B cell (primary cell): ENCODE data around the gene TOX2. TPM values are rescaled to one million over a fixed set of nuclear protein-coding genes. Genes with fewer than 3 reads are reported as not detected.

Experiments used
- ATAC-seq: fragments of 200-7000 bp; cut with Tn5 transposase; one replicate; pipeline ENCODE4 v1.10.0; 2021; ENCODE audit warnings: low read depth, mild to moderate bottlenecking, moderate number of reproducible peaks, moderate library complexity
- CTCF ChIA-PET: fragments of 350-600 bp; sonication (Branson Sonifier 250); formaldehyde crosslinking; loops from one replicate; lab custom pipeline; 2021; ENCODE audit warnings: antibody characterized with exemption, inconsistent platforms; lab: Charles Lee
- POLR2A ChIA-PET: fragments of 350-600 bp; sonication (Branson Sonifier 250); formaldehyde crosslinking; loops from one replicate; lab custom pipeline; 2021; ENCODE audit warnings: antibody characterized with exemption; lab: Charles Lee
- DNase-seq: peaks from one replicate; pipeline ENCODE4 v3.0.0; 2013
- H2AFZ ChIP-seq: 2 replicates; pipeline ENCODE4 v1.6.1; 2012; ENCODE audit warnings: mild to moderate bottlenecking, low read depth, low read length; ENCODE audit not compliant: insufficient read depth, poor library complexity, severe bottlenecking
- H3K27ac ChIP-seq, 2 donors: 1 replicate in 1 of 2; 2 replicates in 1 of 2; pipeline ENCODE4 v1.5.1; 2012 to 2013; ENCODE audit warnings: low read length in 2 of 2, mild to moderate bottlenecking in 2 of 2, moderate library complexity in 1 of 2
- H3K27me3 ChIP-seq, 4 experiments: fragments of 200-600 bp in 1 of 4; sonication (generic) in 1 of 4; replicated peaks in 1 of 4; 1 replicate in 2 of 4; 2 replicates in 2 of 4; pipeline versions ENCODE4 v1.6.1 to v1.7.0; 2013 to 2016; ENCODE audit warnings: low read length in 3 of 4, mild to moderate bottlenecking in 2 of 4, mixed read lengths in 1 of 4, moderate library complexity in 1 of 4; ENCODE audit not compliant: insufficient read depth in 4 of 4, control insufficient read depth in 3 of 4; ENCODE audit errors: control extremely low read depth in 1 of 4
- H3K36me3 ChIP-seq, 2 experiments: replicated peaks in 1 of 2; 1 replicate in 1 of 2; 2 replicates in 1 of 2; pipeline versions ENCODE4 v1.6.1 to v1.7.1; 2013; ENCODE audit warnings: low read length in 1 of 2; ENCODE audit not compliant: insufficient read depth in 2 of 2, control insufficient read depth in 1 of 2; ENCODE audit errors: control extremely low read depth in 1 of 2, extremely low read depth in 1 of 2
- H3K4me1 ChIP-seq, 2 donors: fragments of 200-600 bp in 1 of 2; sonication (generic) in 1 of 2; 1 replicate in 1 of 2; 2 replicates in 1 of 2; pipeline versions ENCODE4 v1.5.1 to v1.6.1; 2013 to 2017; ENCODE audit warnings: low read length in 2 of 2; ENCODE audit not compliant: control insufficient read depth in 2 of 2, insufficient read depth in 2 of 2
- H3K4me2 ChIP-seq: replicated peaks from 2 replicates; pipeline ENCODE3; 2012; ENCODE audit warnings: mild to moderate bottlenecking, low read depth, low read length; ENCODE audit not compliant: poor library complexity, severe bottlenecking
- H3K4me3 ChIP-seq, 5 experiments: fragments of 200-600 bp in 1 of 5; sonication (generic) in 1 of 5; 1 replicate in 3 of 5; 2 replicates in 2 of 5; pipeline versions ENCODE4 v1.5.1 to v1.7.0; 2011 to 2016; ENCODE audit warnings: low read length in 4 of 5, mild to moderate bottlenecking in 4 of 5, low read depth in 2 of 5, control low read depth in 1 of 5, moderate library complexity in 1 of 5; ENCODE audit not compliant: insufficient read depth in 1 of 5; ENCODE audit errors: control extremely low read depth in 1 of 5, extremely low read depth in 1 of 5
- H3K79me2 ChIP-seq: fragments of 200-600 bp; sonication (generic); one replicate; pipeline ENCODE4 v1.6.0; 2016; ENCODE audit warnings: low read length; ENCODE audit not compliant: control insufficient read depth, insufficient read depth
- H3K9ac ChIP-seq: fragments of 200-600 bp; sonication (generic); 2 replicates; pipeline ENCODE4 v1.6.1; 2017; ENCODE audit warnings: mild to moderate bottlenecking, low read length, moderate library complexity
- H3K9me3 ChIP-seq, 3 donors: one replicate each; pipeline versions ENCODE4 v1.6.1 to v1.7.1; 2013; ENCODE audit warnings: low read length in 2 of 3; ENCODE audit not compliant: control insufficient read depth in 2 of 3, insufficient read depth in 1 of 3; ENCODE audit errors: control extremely low read depth in 1 of 3
- H4K20me1 ChIP-seq: 2 replicates; pipeline ENCODE4 v1.6.0; 2012; ENCODE audit warnings: mild to moderate bottlenecking, low read length; ENCODE audit not compliant: insufficient read depth, control insufficient read depth, poor library complexity, severe bottlenecking
- H3K27ac Mint-ChIP-seq: one replicate; pipeline ENCODE4 v1.8.0; 2021; ENCODE audit warnings: mixed read lengths
- H3K27me3 Mint-ChIP-seq: one replicate; pipeline ENCODE4 v1.8.0; 2021; ENCODE audit warnings: mixed read lengths
- H3K4me1 Mint-ChIP-seq: one replicate; pipeline ENCODE4 v1.8.0; 2021; ENCODE audit warnings: mixed read lengths
- H3K4me3 Mint-ChIP-seq: one replicate; pipeline ENCODE4 v1.8.0; 2021; ENCODE audit warnings: mixed read lengths
- H3K9me3 Mint-ChIP-seq: one replicate; pipeline ENCODE4 v1.8.0; 2022; ENCODE audit warnings: mixed read lengths; ENCODE audit not compliant: insufficient read depth
- CTCF ChIP-seq: fragments of 200-600 bp; IDR thresholded peaks from one replicate; pipeline ENCODE4 v1.8.0; 2022; ENCODE audit warnings: antibody characterized with exemption, mild to moderate bottlenecking
- EZH2 ChIP-seq: IDR thresholded peaks from 2 replicates; pipeline ENCODE4 v1.6.1; 2012; ENCODE audit warnings: borderline replicate concordance, low read depth, mild to moderate bottlenecking, moderate library complexity, low read length; ENCODE audit not compliant: insufficient read depth, poor library complexity, severe bottlenecking
- WGBS: methylation state at CpG from one replicate; pipeline ENCODE4 v1.1.5; 2013; ENCODE audit warnings: missing lambda C conversion rate; ENCODE audit not compliant: insufficient coverage; 5-methylcytosine and 5-hydroxymethylcytosine counted together
- intact Hi-C: fragments of 100-400 bp; cut with micrococcal nuclease; formaldehyde crosslinking; loops from one replicate; pipeline ENCODE4 v1.10.0; 2022
- polyA plus RNA-seq: library from polyadenylated mRNA; depleted of rRNA; stranded (reverse); fragments of >200 nt; gene quantifications from 2 replicates; pipeline ENCODE4 v1.2.3, GENCODE V29; 2012
- total RNA-seq, 2 donors: library from RNA; stranded (reverse); fragments of 120-200 nt in 1 of 2; gene quantifications; 1 replicate in 1 of 2; 2 replicates in 1 of 2; pipeline versions ENCODE4 v1.2.3 to v1.2.4, GENCODE V29; 2013 to 2022

The TOX2 gene
- total and polyA plus RNA-seq, 2 donors (not counting 1 experiment from before 2014, with no cell fraction given) = 1.2 to 4.1 TPM

- Histone ChIP-seq H3K4me2 (no peak overlapping the region), H3K9ac (no peak overlapping the region), H3K27me3 (no peaks in the 10 kb centered on the region), H3K4me3 (no peak overlapping the region), H3K79me2 (no peaks in the 10 kb centered on the region), H3K4me1 (no peaks in the 10 kb centered on the region), H2AFZ (no peak overlapping the region), H3K27ac (no peak overlapping the region), H3K9me3 (no peaks in the 10 kb centered on the region), H3K36me3 (no peaks in the 10 kb centered on the region), H4K20me1 (no peaks in the 10 kb centered on the region)
- H3K4me3 Mint-ChIP-seq = no peak overlapping the region
- DNase-seq = no peak
- H3K4me1 Mint-ChIP-seq = no peaks in the 10 kb centered on the region
- no peak overlapping the region for H3K27ac Mint-ChIP-seq
- no peaks in the 10 kb centered on the region for H3K27me3 Mint-ChIP-seq
- ATAC-seq = no peak
- CTCF ChIA-PET = no interaction called here
- intact Hi-C loops = no loop called here
- WGBS = no CpG with 5 or more reads among the region's 1 CpG
- no peak for TF ChIP-seq EZH2
- no peak for TF ChIP-seq CTCF
- no peaks in the 10 kb centered on the region for H3K9me3 Mint-ChIP-seq
- POLR2A ChIA-PET = no interaction called here
Measured at GRCh38 chr20:43868091-43868490, 46.6 kb upstream of the TOX2 start.

- Histone ChIP-seq H3K27ac (no peak overlapping the region), H3K9me3 (no peaks in the 10 kb centered on the region), H2AFZ (no peak overlapping the region), H3K27me3 (no peaks in the 10 kb centered on the region), H3K9ac (no peak overlapping the region), H3K79me2 (no peaks in the 10 kb centered on the region), H3K4me2 (no peak overlapping the region), H3K4me1 (no peaks in the 10 kb centered on the region), H4K20me1 (no peaks in the 10 kb centered on the region), H3K4me3 (no peak overlapping the region), H3K36me3 (no peaks in the 10 kb centered on the region)
- DNase-seq = no peak
- Mint-ChIP-seq H3K27ac (no peak overlapping the region), H3K27me3 (peaks cover 10% of the 10 kb centered on the region), H3K4me1 (no peaks in the 10 kb centered on the region), H3K9me3 (no peaks in the 10 kb centered on the region), H3K4me3 (no peak overlapping the region)
- CTCF ChIA-PET = no interaction called here
- no peak for ATAC-seq
- POLR2A ChIA-PET = no interaction called here
- no peak for TF ChIP-seq CTCF
- no peak for TF ChIP-seq EZH2
- intact Hi-C loops = no loop called here
Measured at GRCh38 chr20:43870484-43870883, 44.2 kb upstream of the TOX2 start.
